HL-60 (cell line): ENCODE measurements around the gene ADPGK.
"Not testable (repeated sequence)": the region's sequence is repeated elsewhere in the genome, so short reads cannot be mapped to it uniquely, and the experiment has no call there.

Experiments used
- DNase-seq, 2 experiments: peaks; one replicate each; pipeline ENCODE4 v3.0.0-alpha.2; 2010 to 2020; ENCODE audit warnings: low read depth in 1 of 2, low spot score in 1 of 2
- H3K27ac ChIP-seq: fragments of 250-450 bp; sonication (Bioruptor Pico); replicated peaks from 2 replicates; pipeline ENCODE4 v1.5.1; 2020; ENCODE audit warnings: mild to moderate bottlenecking, moderate library complexity
- H3K27me3 ChIP-seq: fragments of 250-450 bp; sonication (Bioruptor Pico); 2 replicates; pipeline ENCODE4 v1.5.1; 2021; ENCODE audit warnings: mild to moderate bottlenecking, moderate library complexity; ENCODE audit not compliant: insufficient read depth, poor library complexity, severe bottlenecking
- H3K4me3 ChIP-seq: replicated peaks from 2 replicates; pipeline ENCODE4 v1.5.1; 2011; ENCODE audit warnings: mild to moderate bottlenecking, control low read depth, low read length; ENCODE audit not compliant: insufficient read depth
- CTCF ChIP-seq: IDR thresholded peaks from one replicate; pipeline ENCODE4 v1.5.1; 2011; ENCODE audit warnings: low read length, control low read depth, inconsistent platforms; ENCODE audit not compliant: insufficient read depth
- GABPA ChIP-seq: IDR thresholded peaks from 2 replicates; pipeline ENCODE4 v1.6.1; 2012; ENCODE audit warnings: low read depth
- POLR2AphosphoS5 ChIP-seq: IDR thresholded peaks from 2 replicates; pipeline ENCODE4 v1.6.1; 2012; ENCODE audit warnings: low read depth
- REST ChIP-seq: IDR thresholded peaks from 2 replicates; pipeline ENCODE4 v1.6.1; 2012; ENCODE audit warnings: low read depth; ENCODE audit not compliant: insufficient replicate concordance
- SPI1 ChIP-seq: IDR thresholded peaks from 2 replicates; pipeline ENCODE4 v1.6.1; 2012; ENCODE audit warnings: low read depth, mild to moderate bottlenecking, borderline replicate concordance

Gene ADPGK

GRCh38 chr15:72725446-72725845 is 58.1 kb downstream of the ADPGK start:
- no peak for DNase-seq
- Histone ChIP-seq H3K27ac (no peak overlapping the region), H3K27me3 (no peaks in the 10 kb centered on the region), H3K4me3 (no peak overlapping the region)
- TF ChIP-seq POLR2AphosphoS5 (no peak), GABPA (no peak), SPI1 (no peak), CTCF (no peak), REST (no peak)

- H3K4me3 ChIP-seq: no peak overlapping the region
- DNase-seq: no peak
- no peak overlapping the region for H3K27ac ChIP-seq
- no peaks in the 10 kb centered on the region for H3K27me3 ChIP-seq
- TF ChIP-seq SPI1 (no peak), POLR2AphosphoS5 (no peak), CTCF (no peak), GABPA (no peak), REST (no peak)
Observed at GRCh38 chr15:72724028-72724427, 59.5 kb downstream of the ADPGK start.

GRCh38 chr15:72722071-72722696 is 61.4 kb downstream of the ADPGK start:
- TF ChIP-seq REST: no peak
- peak; percentile 46 for TF ChIP-seq CTCF
- DNase-seq: peak; percentile 28 to 58
- Histone ChIP-seq H3K4me3 (no peak overlapping the region), H3K27me3 (no peaks in the 10 kb centered on the region), H3K27ac (no peak overlapping the region)

GRCh38 chr15:72708551-72709303 is 74.8 kb downstream of the ADPGK start:
- H3K27me3 ChIP-seq, H3K27ac ChIP-seq, H3K4me3 ChIP-seq: not testable (repeated sequence)
- DNase-seq: peak in 1 of 2 experiments; percentile 2
